ENCODE data around the gene INKA1.
"Not testable (repeated sequence)": the region's sequence is repeated elsewhere in the genome, so short reads cannot be mapped to it uniquely, and the experiment has no call there.

The INKA1 gene

DNA sequence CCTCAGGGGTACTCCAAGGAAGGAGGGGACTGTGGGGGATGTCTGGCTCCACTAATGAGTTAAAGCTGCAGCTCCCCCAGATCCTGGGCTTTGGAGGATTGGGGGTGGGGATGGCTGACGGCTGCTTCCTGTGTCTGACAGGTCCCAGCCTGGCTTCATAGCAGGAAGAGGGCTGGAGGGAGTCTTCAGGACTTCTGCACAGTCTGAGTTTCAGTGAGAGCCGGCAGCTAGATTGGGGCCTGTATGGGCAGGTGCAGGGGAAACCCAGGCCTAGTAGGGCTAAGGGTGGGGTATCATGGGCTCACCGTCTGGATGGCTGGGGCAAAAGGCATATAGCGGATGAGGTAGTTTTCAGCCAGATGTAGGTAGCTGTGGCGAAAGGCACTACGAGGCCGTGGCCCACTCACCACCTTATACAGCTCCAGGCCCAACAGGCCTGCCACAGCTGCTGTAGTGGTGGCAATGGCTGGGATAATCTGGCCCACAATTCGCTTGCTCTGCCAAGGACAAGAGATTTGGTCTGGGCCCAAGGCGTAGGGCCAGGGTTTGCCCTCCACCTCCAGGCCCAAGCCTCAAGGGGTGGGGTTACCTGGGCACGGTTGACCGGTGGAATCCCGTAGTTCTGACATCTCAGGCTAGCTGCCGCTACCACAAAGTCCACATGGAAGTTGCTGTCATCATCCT lies 4.5 kb downstream of the INKA1 start:
- DNase-seq (ENCODE audit: low spot score) = no peak

DNA sequence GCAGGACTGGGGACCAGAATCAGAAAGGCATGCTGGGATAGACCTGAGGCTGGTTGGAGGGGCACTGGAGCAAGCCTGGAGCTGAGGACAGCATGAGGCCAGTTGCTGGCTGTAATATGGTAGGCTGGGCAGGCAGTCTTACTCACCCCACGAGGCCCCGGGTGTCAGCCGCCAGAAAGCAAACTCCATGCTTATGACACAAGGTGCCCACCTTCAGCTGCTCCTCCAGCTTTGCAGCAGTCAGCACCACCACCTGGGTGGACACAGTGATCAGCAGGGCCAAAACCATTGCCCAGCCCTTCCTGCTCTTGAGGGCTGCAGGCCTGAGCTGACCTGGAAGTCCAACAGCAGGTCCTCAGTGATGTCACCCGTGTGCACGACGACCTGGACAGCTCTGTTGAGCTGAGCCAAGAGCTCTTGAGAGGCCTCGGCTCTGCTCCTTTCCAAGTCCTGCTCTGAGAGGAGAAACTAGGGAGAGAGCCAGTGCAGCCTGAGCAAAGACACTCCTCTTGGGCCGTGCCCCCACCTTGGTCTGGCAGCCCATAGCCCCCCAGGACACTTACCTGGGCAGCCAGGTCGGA lies 9.9 kb downstream of the INKA1 start:
- no peak for DNase-seq (ENCODE audit: low spot score)

DNA sequence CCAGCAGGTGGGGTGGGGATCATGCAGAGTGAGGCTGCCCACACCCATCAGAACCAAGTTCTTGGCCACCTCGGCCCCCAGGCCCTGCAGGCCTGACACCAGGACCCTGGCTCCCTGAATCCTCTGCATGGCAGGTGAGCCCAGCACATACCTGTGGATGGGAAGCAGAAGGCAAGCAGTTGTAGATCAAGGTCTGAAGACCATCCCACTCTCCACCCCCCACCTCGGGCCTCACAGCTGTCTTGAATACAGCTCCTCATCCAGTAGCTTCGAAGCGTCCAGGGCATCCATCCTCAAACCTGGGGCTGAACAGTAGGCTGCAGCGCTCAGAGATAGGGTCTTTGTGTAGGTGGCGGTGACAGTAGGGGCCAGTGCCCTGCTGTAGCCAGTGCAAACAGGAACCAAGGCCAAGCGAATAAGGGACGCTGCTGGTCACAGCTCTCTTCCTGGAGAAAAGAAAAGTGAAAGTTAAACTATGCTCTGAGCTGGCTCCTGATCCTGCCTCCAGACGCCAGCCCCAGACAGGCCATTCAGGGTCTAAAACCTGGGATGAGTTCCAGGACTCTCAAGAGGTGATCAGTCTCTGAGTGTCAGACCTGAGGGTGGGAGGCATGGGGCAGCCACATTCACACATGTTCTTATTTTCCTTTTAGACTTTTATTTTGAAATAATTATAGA lies 10.6 kb downstream of the INKA1 start, which contains the start of gene UBA7:
Gene UBA7, minus strand, starts transcription at position 457 of the 678 bp plus-strand sequence. Its CDS starts 166 bp downstream, at position 291.
- peak; percentile 69 for DNase-seq (ENCODE audit: low spot score)

DNA sequence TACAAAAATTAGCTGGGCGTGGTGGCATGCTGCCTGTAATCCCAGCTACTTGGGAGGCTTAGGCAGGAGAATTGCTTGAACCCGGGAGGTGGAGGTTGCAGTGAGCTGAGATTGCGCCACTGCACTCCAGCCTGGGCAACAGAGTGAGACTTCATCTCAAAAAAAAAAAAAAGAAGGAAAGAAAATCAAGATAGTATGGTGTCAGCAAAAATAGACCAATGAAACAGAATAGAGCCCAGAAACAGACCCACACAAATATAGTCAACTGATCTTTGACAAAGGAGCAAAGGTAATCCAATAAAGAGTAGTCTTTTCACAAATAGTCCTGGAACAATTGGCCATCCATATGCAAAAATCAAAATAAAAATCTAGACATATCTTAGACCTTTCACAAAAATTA lies 20.1 kb downstream of the INKA1 start:
- not testable (repeated sequence) for DNase-seq (ENCODE audit: low spot score)

DNA sequence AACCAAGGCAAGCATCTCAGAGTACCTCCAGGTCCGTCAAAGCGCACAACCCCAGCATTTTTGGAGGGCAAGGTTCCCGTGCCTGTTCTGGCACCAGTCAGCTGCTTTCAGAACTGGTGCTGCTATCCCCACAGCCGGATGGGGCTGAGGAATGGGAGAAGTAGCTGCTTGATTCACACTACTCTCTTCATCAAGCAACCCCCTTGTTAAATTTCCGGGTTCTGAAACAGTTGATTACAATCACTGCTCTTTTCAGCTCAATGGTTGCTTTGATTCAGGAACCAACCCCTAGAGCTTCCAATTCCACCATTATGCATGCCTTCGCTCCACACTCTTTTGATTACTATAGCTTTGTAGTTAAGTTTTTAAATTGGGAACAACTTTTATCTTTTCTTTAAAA lies 23.0 kb downstream of the INKA1 start:
- no peak for DNase-seq (ENCODE audit: low spot score)

DNA sequence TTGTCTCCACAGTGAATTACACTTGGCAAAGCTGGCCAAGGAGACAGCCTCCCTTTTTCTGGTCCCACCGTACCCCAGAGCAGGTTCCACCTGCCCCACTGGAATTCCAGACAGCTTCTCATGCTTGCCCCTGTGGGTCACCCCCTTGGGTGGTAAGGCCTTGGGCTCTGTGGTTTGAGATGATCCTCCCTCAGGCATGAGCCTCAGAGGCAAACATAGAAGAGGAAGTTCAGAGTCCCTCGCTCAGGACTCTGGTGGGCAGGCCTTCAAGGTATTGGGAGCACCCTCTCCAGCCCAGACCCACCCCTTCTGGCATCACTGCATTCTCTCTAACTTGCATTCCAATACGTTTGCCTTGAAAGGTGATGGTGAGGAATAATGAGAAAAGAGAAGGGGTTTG lies 28.3 kb downstream of the INKA1 start:
- no peak for DNase-seq (ENCODE audit: low spot score)

DNA sequence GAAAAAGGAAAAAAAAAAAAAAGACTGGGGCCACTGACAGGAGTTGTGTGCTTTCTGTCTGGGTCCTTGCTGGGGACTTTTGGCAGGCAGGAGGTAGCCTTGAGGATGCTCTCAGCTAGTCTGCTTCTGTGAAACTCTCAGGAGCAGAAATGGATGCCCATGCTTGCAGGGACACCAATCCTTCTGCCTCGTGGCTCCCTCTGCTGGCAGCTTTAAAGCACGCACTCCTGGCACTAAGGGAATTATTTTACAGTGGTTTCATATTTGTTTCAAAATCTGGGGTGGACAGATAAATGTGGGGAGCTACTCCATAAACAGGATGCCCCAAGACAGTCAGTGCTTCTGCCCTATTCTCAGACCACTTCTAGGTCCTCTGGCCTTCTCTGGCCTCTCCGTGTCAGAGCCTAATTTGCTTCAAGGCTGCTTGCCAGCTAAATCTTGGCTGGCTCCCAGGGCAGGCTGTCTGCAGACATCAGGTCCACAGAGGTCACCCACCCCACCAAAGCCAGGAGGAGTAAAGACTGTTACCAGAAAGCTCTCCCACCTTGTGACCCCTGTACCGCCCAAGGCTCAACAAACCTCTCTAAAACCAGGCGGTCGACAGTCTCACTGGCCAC lies 36.2 kb downstream of the INKA1 start:
- peak; percentile 71 for DNase-seq (ENCODE audit: low spot score)

DNA sequence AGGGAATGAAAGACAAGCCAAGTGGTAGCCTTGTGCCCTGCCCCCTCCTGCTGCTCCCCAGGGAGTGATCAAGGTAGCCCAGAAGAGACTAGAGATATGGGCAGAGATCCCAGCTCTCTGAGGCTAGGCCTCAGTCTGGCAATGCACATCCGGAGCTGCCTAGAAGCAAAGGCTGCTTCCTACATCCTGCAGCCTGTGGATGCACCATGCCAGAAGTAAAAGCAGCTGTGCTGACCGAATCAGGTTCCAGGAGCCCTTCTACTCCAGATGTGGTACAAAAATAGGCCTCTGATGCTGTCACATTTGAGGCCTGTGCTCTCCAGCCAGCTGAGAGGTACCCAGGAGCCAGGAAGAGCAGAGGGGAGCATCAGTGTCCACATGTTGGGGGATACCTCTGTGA lies 37.3 kb downstream of the INKA1 start:
- DNase-seq (ENCODE audit: low spot score) = no peak

DNA sequence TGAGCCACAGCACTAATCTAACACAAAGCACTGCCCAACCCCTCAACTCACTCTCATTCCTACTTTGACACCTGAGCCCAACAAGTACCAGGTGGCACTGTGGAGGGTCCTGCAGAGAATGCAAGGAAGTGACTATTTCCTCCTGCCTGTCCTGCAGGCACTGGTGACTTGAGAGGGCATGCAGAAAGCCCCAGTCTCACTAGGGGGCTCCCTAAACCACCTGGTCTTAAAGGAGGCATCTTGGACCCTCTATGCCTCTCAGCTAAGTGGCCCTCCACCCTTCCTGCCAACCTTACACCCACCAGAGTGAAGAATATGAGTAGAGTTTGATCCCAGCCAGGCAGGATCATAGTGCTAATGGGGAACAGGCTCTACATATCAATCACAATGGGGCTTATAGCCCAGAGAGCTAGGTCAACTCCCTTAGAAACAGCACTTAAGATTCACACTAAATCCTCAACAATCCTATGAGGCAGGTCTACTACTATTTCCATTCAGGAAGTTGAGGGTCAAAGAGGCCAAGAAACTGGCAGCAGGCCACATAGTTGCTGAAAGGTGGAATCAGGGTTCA lies 38.1 kb downstream of the INKA1 start:
- no peak for DNase-seq (ENCODE audit: low spot score)

DNA sequence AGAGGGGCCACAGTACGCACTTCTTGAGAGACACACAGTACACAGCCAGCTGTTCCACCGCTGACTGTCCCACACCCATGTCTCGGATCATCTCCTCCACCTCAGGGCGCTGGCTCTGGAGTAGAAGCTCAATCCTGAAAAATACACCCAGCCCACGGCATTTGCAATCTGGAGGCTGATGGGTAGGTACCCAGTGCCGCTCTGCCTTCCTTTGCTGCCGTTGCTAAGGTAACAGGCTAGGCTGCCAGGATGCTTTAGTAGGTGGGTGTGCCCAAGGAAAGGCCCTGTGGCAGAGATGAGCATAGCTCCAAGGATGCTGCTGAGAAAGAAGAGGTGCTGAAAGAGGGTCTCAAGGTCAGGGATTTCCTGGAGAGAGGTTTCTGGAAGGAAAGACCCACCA lies 38.7 kb downstream of the INKA1 start:
- no peak for DNase-seq (ENCODE audit: low spot score)

DNA sequence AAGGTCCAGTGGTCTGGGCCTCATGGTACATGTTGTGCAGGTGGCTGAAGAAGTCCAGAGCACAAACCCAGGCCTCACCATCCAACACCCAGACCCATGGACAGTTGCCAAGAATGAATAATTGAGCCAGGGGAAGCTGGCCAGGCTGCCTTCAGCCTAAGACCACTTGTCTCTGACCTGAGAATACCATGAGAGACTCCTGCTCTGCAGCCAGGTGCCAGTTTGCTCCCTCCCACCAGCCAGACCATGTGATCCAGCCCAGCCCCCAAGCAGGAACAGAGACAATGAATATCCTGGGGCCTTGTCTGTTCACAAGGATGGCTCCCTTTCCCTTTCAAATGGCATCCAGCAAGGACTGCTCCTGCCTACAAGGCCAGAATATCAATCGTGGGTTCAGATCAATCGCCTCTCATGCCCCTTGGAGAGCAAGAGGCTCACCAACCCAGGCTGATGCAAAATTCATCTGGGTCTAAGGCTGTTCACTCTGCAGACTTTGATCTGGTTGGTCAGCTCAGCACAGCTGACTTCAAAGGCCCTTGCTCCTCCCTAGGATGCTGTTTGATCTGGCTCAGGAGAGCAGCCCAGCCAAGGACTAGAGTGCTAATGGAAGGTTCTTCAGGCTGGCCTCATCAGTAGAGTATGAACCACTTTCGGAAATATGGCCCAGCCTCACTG lies 39.9 kb downstream of the INKA1 start:
- no peak for DNase-seq (ENCODE audit: low spot score)

DNA sequence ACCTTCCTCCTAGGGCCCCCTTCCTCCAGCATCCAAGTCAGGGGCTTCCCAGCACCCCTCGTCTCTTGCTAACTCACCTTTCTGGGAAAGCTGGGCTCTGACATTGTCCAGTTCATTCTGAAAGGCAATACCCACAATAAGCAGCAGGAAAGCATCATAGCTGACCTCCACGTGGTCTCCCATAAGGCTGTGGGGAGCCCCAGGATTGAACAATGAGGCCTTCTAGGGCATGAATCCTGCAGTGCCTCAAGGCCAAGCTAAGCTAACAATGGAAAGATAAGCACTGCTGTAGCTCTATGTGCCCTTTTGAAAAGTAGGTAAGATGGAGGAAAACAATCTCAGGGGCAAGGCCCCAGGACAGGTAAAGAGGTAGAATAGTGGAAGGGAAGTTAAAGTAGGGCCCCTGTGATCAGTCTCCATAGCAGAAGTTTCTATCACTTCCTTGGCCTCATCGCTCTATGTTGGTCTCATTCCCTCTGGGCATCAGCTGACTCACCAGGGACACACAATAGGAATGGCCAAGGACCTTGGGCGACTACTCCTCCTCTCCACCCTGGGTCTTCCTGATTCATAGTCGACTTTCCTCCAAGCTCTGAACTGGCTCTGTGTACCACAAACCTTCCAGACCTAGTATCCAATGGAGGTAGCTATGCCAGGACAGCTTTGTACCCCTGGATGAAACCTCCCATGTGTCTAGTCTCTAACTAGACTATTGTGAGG lies 41.6 kb downstream of the INKA1 start:
- DNase-seq (ENCODE audit: low spot score) = no peak

DNA sequence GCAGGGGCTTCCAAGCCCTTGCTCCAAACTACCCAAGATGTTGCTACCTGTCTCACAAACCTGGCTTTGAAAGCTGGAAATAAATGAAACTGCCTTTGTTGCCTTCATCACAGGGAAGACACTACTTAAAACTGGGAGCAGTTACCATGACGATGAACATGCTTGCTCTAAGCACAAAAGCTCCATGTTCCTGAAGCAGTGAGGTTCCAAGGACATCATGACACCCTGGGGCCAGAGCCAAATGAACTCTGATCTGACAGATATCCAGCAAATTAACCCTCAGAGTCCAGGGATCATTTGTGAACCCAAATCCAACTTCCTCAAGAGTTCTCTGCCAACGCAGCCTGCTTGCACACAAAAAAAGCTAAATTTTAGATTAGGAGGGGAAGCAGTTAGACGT lies 42.6 kb downstream of the INKA1 start:
- DNase-seq (ENCODE audit: low spot score) = no peak
